ENCODE results near the gene SCAMP4. TPM values are rescaled to one million over a fixed set of nuclear protein-coding genes. Genes with fewer than 3 reads are reported as not detected.

Gene SCAMP4
- total RNA-seq, 2 experiments from 2014 or later = 23.1 to 25.1 TPM

- Mint-ChIP-seq H3K27ac (no peak overlapping the region), H3K27me3 (no peaks in the 10 kb centered on the region), H3K4me1 (ENCODE audit: low read depth) (peaks cover 14% of the 10 kb centered on the region), H3K36me3 (ENCODE audit: low read depth) (peaks cover 2% of the 10 kb centered on the region), H3K4me3 (no peak overlapping the region), H3K9me3 (no peaks in the 10 kb centered on the region)
- ChIA-PET CTCF (no interaction called here), POLR2A (no interaction called here)
- TF ChIP-seq, protein P1, sequence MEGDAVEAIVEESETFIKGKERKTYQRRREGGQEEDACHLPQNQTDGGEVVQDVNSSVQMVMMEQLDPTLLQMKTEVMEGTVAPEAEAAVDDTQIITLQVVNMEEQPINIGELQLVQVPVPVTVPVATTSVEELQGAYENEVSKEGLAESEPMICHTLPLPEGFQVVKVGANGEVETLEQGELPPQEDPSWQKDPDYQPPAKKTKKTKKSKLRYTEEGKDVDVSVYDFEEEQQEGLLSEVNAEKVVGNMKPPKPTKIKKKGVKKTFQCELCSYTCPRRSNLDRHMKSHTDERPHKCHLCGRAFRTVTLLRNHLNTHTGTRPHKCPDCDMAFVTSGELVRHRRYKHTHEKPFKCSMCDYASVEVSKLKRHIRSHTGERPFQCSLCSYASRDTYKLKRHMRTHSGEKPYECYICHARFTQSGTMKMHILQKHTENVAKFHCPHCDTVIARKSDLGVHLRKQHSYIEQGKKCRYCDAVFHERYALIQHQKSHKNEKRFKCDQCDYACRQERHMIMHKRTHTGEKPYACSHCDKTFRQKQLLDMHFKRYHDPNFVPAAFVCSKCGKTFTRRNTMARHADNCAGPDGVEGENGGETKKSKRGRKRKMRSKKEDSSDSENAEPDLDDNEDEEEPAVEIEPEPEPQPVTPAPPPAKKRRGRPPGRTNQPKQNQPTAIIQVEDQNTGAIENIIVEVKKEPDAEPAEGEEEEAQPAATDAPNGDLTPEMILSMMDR (IDR thresholded peaks at IDR 0.05) = no peak
- intact Hi-C loops (cut with micrococcal nuclease) = no loop called here
- ATAC-seq (no peak), DNase-seq (no peak)
Observed at GRCh38 chr19:1968279-1969175, 63.3 kb downstream of the SCAMP4 start.

GRCh38 chr19:1969176-1970002, 64.2 kb downstream of the SCAMP4 start:
- H3K36me3 Mint-ChIP-seq (ENCODE audit: low read depth) = peaks cover 2% of the 10 kb centered on the region
- DNase-seq (no peak), ATAC-seq (no peak)
- peaks cover 14% of the 10 kb centered on the region for H3K4me1 Mint-ChIP-seq (ENCODE audit: low read depth)
- no peaks in the 10 kb centered on the region for H3K27me3 Mint-ChIP-seq
- intact Hi-C loops (cut with micrococcal nuclease) = no loop called here
- TF ChIP-seq, protein P1 (IDR thresholded peaks at IDR 0.05) = no peak
- H3K9me3 Mint-ChIP-seq = no peaks in the 10 kb centered on the region
- ChIA-PET CTCF (no interaction called here), POLR2A (no interaction called here)
- H3K27ac Mint-ChIP-seq = no peak overlapping the region
- H3K4me3 Mint-ChIP-seq = no peak overlapping the region

DNA sequence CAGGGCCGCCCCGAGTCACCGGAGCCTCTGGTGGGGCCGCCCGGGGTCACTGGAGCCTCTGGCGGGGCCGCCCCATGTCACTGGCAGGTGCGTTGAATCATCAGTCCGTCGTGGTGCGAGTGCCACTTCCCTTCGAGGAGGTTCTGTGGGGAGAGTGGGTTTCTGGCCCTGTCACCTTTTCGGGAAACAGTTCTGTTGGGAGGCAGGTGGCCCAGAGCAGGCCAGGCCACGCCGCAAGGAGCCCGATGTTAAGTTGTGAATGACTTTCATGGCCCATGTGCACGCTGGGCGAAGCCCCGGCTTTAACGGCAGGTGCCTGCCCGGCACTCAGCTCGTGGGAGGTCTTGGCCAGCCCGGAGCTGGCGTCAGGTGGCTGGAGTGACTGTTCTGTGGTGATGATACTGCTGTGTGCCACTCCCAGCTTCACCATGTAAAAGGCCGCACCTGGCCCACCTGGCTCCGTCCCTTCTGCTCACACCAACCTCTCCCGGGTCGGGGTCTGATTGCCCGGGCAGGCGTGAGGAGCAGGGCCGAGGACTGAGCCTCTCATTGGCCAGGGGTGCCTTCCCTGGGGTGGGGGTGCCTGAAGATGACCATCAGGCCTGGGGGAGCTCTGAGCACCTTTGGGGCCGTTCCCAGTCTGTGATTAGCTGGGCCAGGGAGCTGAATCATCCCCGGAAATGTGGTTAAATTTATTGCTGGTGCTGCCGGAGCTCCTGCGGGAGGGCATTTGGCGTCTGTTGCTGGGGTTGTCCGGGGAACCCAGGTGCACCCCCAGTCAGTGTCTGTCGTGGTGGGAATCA, 65.0 kb downstream of the SCAMP4 start:
- TF ChIP-seq, protein P1 (IDR thresholded peaks at IDR 0.05) = no peak
- ChIA-PET POLR2A (no interaction called here), CTCF (interaction anchor here (1.2 kb wide), 1 partner anchor 40 kb away, joined by 3 read pairs; no protein-coding TSS in a partner anchor)
- Mint-ChIP-seq H3K4me3 (no peak overlapping the region), H3K27ac (no peak overlapping the region), H3K27me3 (no peaks in the 10 kb centered on the region), H3K4me1 (ENCODE audit: low read depth) (peaks cover 14% of the 10 kb centered on the region), H3K9me3 (no peaks in the 10 kb centered on the region), H3K36me3 (ENCODE audit: low read depth) (peaks cover 4% of the 10 kb centered on the region)
- DNase-seq = no peak
- no peak for ATAC-seq
- intact Hi-C loops (cut with micrococcal nuclease) = no loop called here

DNA sequence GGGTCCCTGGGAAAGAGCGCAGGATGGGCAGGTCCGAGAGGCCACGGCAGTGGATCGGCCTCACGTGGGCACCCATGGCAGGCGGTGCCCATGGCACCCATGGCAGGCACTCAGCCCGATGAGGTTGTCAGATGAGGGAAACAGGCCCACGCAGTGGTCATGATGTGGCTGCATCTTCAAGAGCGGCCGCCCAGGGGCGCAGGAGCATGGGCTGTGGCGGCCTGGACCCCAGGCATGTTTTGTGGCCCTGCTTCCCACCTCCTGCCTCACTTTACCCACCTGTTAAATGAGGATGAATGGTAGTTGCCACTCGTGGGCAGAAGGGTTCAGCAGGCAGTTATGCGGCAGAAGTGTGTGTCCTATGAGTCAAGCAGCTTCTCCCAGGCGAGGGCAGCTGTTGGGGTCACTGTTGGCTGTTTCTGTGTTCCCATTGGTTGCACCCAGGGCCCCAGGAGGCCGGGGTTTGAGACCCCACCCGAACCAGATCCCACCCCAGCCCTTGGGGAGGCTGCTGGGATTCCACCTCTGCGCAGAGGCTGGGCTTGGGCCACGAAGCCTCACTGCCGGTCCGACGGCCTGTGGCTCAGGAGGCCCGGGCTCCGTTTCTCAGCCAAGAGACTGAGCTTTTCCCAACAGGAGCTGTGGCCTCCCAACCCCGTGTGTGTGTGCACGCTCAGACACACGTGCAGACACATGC, 65.8 kb downstream of the SCAMP4 start:
- TF ChIP-seq, protein P1 (IDR thresholded peaks at IDR 0.05) = no peak
- no peak for DNase-seq
- H3K27me3 Mint-ChIP-seq = no peaks in the 10 kb centered on the region
- POLR2A ChIA-PET = no interaction called here
- H3K4me1 Mint-ChIP-seq (ENCODE audit: low read depth) = peaks cover 12% of the 10 kb centered on the region
- H3K4me3 Mint-ChIP-seq = no peak overlapping the region
- peaks cover 6% of the 10 kb centered on the region for H3K36me3 Mint-ChIP-seq (ENCODE audit: low read depth)
- no peak for ATAC-seq
- CTCF ChIA-PET = interaction anchor here (1.2 kb wide), 1 partner anchor 41 kb away, joined by 3 read pairs; no protein-coding TSS in a partner anchor
- intact Hi-C loops (cut with micrococcal nuclease) = no loop called here
- H3K9me3 Mint-ChIP-seq = no peaks in the 10 kb centered on the region
- H3K27ac Mint-ChIP-seq = no peak overlapping the region
